ENCODE data around the gene ERCC6. TPM values are rescaled to one million over a fixed set of nuclear protein-coding genes. Genes with fewer than 3 reads are reported as not detected.

The ERCC6 gene
- total RNA-seq, 3 donors from 2014 or later, result 18.9 to 29.8 (median 25.4) TPM

- Histone ChIP-seq H3K36me3 (ENCODE audit: low read depth) (no peaks in the 10 kb centered on the region), H3K9me3 (peaks cover 3% of the 10 kb centered on the region), H3K4me1 (ENCODE audit: low read depth) (no peaks in the 10 kb centered on the region), H3K4me3 (no peak overlapping the region)
- intact Hi-C loops (cut with DNase I, micrococcal nuclease), result no loop called here
- DNase-seq (no peak), ATAC-seq (no peak)
- TF ChIP-seq, protein P1, sequence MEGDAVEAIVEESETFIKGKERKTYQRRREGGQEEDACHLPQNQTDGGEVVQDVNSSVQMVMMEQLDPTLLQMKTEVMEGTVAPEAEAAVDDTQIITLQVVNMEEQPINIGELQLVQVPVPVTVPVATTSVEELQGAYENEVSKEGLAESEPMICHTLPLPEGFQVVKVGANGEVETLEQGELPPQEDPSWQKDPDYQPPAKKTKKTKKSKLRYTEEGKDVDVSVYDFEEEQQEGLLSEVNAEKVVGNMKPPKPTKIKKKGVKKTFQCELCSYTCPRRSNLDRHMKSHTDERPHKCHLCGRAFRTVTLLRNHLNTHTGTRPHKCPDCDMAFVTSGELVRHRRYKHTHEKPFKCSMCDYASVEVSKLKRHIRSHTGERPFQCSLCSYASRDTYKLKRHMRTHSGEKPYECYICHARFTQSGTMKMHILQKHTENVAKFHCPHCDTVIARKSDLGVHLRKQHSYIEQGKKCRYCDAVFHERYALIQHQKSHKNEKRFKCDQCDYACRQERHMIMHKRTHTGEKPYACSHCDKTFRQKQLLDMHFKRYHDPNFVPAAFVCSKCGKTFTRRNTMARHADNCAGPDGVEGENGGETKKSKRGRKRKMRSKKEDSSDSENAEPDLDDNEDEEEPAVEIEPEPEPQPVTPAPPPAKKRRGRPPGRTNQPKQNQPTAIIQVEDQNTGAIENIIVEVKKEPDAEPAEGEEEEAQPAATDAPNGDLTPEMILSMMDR (IDR thresholded peaks at IDR 0.05), result no peak
Observed at GRCh38 chr10:49558190-49558589, 19.3 kb upstream of the ERCC6 start.

DNA sequence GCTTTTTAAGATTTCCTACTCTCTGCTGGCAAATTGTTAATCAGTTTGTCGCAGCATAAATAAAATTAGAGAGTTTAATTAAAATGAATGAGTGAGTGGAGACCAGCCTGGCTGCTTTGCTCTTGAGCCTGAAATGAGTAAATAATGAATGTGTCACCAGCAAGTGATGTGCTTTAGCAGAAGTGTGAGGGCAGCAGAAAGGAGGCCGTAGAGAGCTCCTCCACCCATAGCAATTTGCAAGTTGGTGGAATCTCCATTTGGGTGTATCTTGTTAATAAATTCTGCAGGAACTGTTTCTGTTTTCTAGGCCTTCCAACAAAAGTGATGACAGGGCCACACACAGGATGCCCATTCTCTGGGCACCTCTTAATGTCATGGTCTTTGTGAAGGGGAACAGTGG lies 18.8 kb upstream of the ERCC6 start:
- DNase-seq (no peak), ATAC-seq (no peak)
- H3K4me1 ChIP-seq (ENCODE audit: low read depth), result no peaks in the 10 kb centered on the region
- intact Hi-C loops (cut with DNase I, micrococcal nuclease), result no loop called here
- no peaks in the 10 kb centered on the region for H3K36me3 ChIP-seq (ENCODE audit: low read depth)
- no peak overlapping the region for H3K4me3 ChIP-seq
- TF ChIP-seq, protein P1 (IDR thresholded peaks at IDR 0.05), result no peak
- peaks cover 3% of the 10 kb centered on the region for H3K9me3 ChIP-seq

DNA sequence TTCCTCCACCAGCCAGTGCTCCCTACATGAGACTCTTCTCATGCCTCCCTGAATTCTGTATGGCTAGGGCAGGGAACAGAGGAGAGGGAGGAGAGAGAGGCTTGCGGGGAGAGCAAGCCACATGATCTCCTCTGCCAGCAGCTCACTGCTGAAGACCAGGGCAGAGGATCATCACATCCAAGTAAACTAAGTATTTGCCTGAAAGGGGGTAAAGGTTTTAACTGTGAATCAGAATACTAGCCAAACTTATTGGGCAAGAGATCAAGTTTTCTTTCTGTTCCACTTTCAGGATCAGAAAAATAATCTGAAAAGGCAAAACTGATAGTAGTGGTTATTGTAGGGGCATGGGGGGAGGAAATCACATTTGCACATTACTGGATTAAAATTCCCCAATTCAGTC lies 17.8 kb upstream of the ERCC6 start:
- intact Hi-C loops (cut with DNase I, micrococcal nuclease), result no loop called here
- no peaks in the 10 kb centered on the region for H3K36me3 ChIP-seq (ENCODE audit: low read depth)

DNA sequence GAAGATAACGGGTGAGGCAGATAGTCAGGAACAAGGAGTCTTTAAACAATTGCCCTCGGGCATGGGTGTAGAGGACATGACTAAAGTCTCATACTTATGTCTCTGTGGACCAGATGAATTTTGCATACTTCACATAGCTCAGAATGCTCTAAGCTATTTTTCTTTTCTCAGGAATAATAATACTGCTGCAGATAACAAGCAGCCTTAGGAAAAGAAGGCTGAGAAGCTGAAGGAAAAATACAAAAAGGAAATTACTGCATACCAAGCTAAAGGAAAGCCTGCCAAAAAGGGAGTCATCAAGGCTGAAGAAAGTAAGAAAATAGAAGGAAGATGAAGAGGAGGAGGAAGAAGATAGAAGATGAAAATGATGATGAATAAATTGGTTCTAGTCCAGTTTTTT lies 13.4 kb upstream of the ERCC6 start:
- Histone ChIP-seq H3K4me1 (ENCODE audit: low read depth) (no peaks in the 10 kb centered on the region), H3K36me3 (ENCODE audit: low read depth) (no peaks in the 10 kb centered on the region), H3K4me3 (no peak overlapping the region), H3K9me3 (peaks cover 3% of the 10 kb centered on the region)
- ATAC-seq, result no peak
- no peak for DNase-seq
- intact Hi-C loops (cut with DNase I, micrococcal nuclease), result no loop called here
- TF ChIP-seq, protein P1 (IDR thresholded peaks at IDR 0.05), result no peak

More for the DNA sequence above, 17.8 kb upstream of the ERCC6 start:
- Histone ChIP-seq H3K4me3 (no peak overlapping the region), H3K9me3 (peaks cover 3% of the 10 kb centered on the region), H3K4me1 (ENCODE audit: low read depth) (no peaks in the 10 kb centered on the region)
- TF ChIP-seq, protein P1 (IDR thresholded peaks at IDR 0.05), result no peak
- ATAC-seq, result no peak
- DNase-seq, result no peak

DNA sequence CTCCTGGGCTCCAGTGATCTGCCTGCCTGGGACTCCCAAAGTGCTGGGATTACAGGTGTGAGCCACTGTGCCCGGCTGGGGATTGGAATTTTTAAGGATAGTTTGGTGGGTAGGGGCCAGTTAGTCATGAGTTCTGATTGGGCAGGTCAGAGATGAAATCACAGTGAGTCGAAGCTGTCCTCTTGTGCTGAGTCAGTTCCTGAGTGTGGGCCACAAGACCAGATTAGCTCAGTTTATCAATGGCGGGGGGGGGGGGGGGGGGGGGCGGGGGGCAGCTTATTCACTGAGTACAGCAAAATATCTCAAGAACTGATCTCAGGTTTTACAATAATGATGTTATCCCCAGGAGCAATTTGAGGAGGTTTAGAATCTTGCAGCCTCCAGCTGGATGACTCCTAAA lies 11.6 kb upstream of the ERCC6 start:
- Histone ChIP-seq H3K4me1 (ENCODE audit: low read depth) (no peaks in the 10 kb centered on the region), H3K36me3 (ENCODE audit: low read depth) (no peaks in the 10 kb centered on the region), H3K4me3 (no peak overlapping the region), H3K9me3 (no peaks in the 10 kb centered on the region)
- TF ChIP-seq, protein P1 (IDR thresholded peaks at IDR 0.05), result no peak
- DNase-seq (no peak), ATAC-seq (no peak)
- intact Hi-C loops (cut with DNase I, micrococcal nuclease), result no loop called here

Measured in mucosa of descending colon (tissue), 3 donors.